WTC11 (cell line): ENCODE results near the gene EHD4. TPM values are rescaled to one million over a fixed set of nuclear protein-coding genes. Genes with fewer than 3 reads are reported as not detected.
A peak's percentile ranks its signal among the peaks of the same experiment; 100 is the strongest.

ENCODE experiments used
- ATAC-seq: fragments of 200-7000 bp; cut with Tn5 transposase; 2 replicates; pipeline ENCODE4 v1.10.0; 2021; ENCODE audit warnings: mild to moderate bottlenecking, moderate library complexity
- CTCF ChIA-PET: fragments of 300-600 bp; sonication (Branson Sonifier 250); formaldehyde crosslinking; loops from one replicate; lab custom pipeline; 2021; ENCODE audit warnings: antibody characterized with exemption; lab: Charles Lee
- POLR2A ChIA-PET: fragments of 350-600 bp; sonication (Branson Sonifier 250); formaldehyde crosslinking; loops from one replicate; lab custom pipeline; 2021; ENCODE audit warnings: antibody characterized with exemption; lab: Charles Lee
- DNase-seq: peaks from one replicate; pipeline ENCODE4 v3.0.0; 2021; ENCODE audit warnings: low spot score
- H3K27ac Mint-ChIP-seq: 2 replicates; pipeline ENCODE4 v1.8.0; 2021; ENCODE audit warnings: mixed read lengths
- H3K27me3 Mint-ChIP-seq: 2 replicates; pipeline ENCODE4 v1.8.0; 2021; ENCODE audit warnings: low read depth, mild to moderate bottlenecking, moderate library complexity, mixed read lengths
- H3K36me3 Mint-ChIP-seq: 2 replicates; pipeline ENCODE4 v1.8.0; 2021; ENCODE audit warnings: mixed read lengths
- H3K4me1 Mint-ChIP-seq: 2 replicates; pipeline ENCODE4 v1.8.0; 2022; ENCODE audit warnings: mixed read lengths
- H3K4me3 Mint-ChIP-seq: 2 replicates; pipeline ENCODE4 v1.8.0; 2021; ENCODE audit warnings: mild to moderate bottlenecking, moderate library complexity, mixed read lengths
- H3K9me3 Mint-ChIP-seq: 2 replicates; pipeline ENCODE4 v1.8.0; 2021; ENCODE audit warnings: mixed read lengths
- ATF1 ChIP-seq: sonication (generic); formaldehyde crosslinking; IDR thresholded peaks from 2 replicates; pipeline ENCODE4 v1.8.1; 2023; ENCODE audit warnings: mild to moderate bottlenecking, moderate library complexity, missing genetic modification reagents
- ATF3 ChIP-seq: sonication (generic); formaldehyde crosslinking; conservative IDR thresholded peaks from 2 replicates; pipeline ENCODE4 v1.8.1; 2022; ENCODE audit warnings: mild to moderate bottlenecking, missing genetic modification reagents
- CTCF ChIP-seq: fragments of 200-600 bp; IDR thresholded peaks from 2 replicates; pipeline ENCODE4 v1.8.0; 2022; ENCODE audit warnings: antibody characterized with exemption
- E2F1 ChIP-seq: sonication (generic); formaldehyde crosslinking; IDR thresholded peaks from 2 replicates; pipeline ENCODE4 v1.8.0; 2022; ENCODE audit warnings: mild to moderate bottlenecking, missing genetic modification reagents
- ESRRA ChIP-seq: sonication (generic); formaldehyde crosslinking; IDR thresholded peaks from 2 replicates; pipeline ENCODE4 v1.8.1; 2022; ENCODE audit warnings: mild to moderate bottlenecking, missing genetic modification reagents, borderline replicate concordance
- IRF1 ChIP-seq: sonication (generic); formaldehyde crosslinking; IDR thresholded peaks from 2 replicates; pipeline ENCODE4 v1.8.0; 2023; ENCODE audit warnings: missing genetic modification reagents
- JAZF1 ChIP-seq: fragments of 250-450 bp; sonication (Bioruptor Pico); IDR thresholded peaks from 2 replicates; pipeline ENCODE4 v1.9.0; 2021; ENCODE audit warnings: moderate library complexity, mild to moderate bottlenecking, inconsistent platforms
- JUN ChIP-seq: sonication (generic); formaldehyde crosslinking; IDR thresholded peaks from 2 replicates; pipeline ENCODE4 v1.8.0; 2023; ENCODE audit warnings: mild to moderate bottlenecking, missing genetic modification reagents
- MAX ChIP-seq: sonication (generic); formaldehyde crosslinking; IDR thresholded peaks from 2 replicates; pipeline ENCODE4 v1.8.0; 2022; ENCODE audit warnings: mild to moderate bottlenecking, missing genetic modification reagents
- NFATC4 ChIP-seq: fragments of 250-450 bp; sonication (Bioruptor Pico); IDR thresholded peaks from 2 replicates; pipeline ENCODE4 v1.9.0; 2021; ENCODE audit warnings: mild to moderate bottlenecking
- PREB ChIP-seq: sonication (generic); formaldehyde crosslinking; IDR thresholded peaks from 2 replicates; pipeline ENCODE4 v1.8.1; 2022; ENCODE audit warnings: mild to moderate bottlenecking, missing genetic modification reagents, moderate library complexity, borderline replicate concordance
- SMAD4 ChIP-seq: sonication (generic); formaldehyde crosslinking; IDR thresholded peaks from 2 replicates; pipeline ENCODE4 v1.8.0; 2022; ENCODE audit warnings: mild to moderate bottlenecking, missing genetic modification reagents
- SP1 ChIP-seq: sonication (generic); formaldehyde crosslinking; conservative IDR thresholded peaks from 2 replicates; pipeline ENCODE4 v1.8.1; 2022; ENCODE audit warnings: missing genetic modification reagents
- TP53 ChIP-seq: sonication (generic); formaldehyde crosslinking; IDR thresholded peaks from 2 replicates; pipeline ENCODE4 v1.8.1; 2023; ENCODE audit warnings: mild to moderate bottlenecking, missing genetic modification reagents
- ZNF317 ChIP-seq: sonication (generic); formaldehyde crosslinking; IDR thresholded peaks from 2 replicates; pipeline ENCODE4 v1.8.1; 2023; ENCODE audit warnings: low read depth, mild to moderate bottlenecking, moderate library complexity, missing genetic modification reagents, borderline replicate concordance
- ZNF396 ChIP-seq: fragments of 250-450 bp; sonication (Bioruptor Pico); IDR thresholded peaks from 2 replicates; pipeline ENCODE4 v1.8.0; 2021; ENCODE audit warnings: mild to moderate bottlenecking, moderate library complexity, borderline replicate concordance
- ZNF512 ChIP-seq: sonication (generic); formaldehyde crosslinking; IDR thresholded peaks from 2 replicates; pipeline ENCODE4 v1.8.1; 2022; ENCODE audit warnings: missing genetic modification reagents, borderline replicate concordance
- total RNA-seq: library from RNA; stranded (reverse); gene quantifications from 3 replicates; pipeline ENCODE4 v1.2.3, GENCODE V29; 2021

Gene EHD4
- total RNA-seq, 1 experiment from 2014 or later = 23.9 TPM

GRCh38 chr15:41922353-41922752, 50.0 kb downstream of the EHD4 start:
- H3K4me1 Mint-ChIP-seq = peaks cover 18% of the 10 kb centered on the region
- no peaks in the 10 kb centered on the region for H3K27me3 Mint-ChIP-seq
- ATAC-seq = no peak
- CTCF ChIA-PET = interaction anchor here (0.5 to 0.9 kb wide), 2 partner anchors 18 to 20 kb away, joined by 3 to 4 read pairs; no protein-coding TSS in a partner anchor
- TF ChIP-seq ESRRA = no peak
- TF ChIP-seq, all 79 proteins: peak for 0
- Mint-ChIP-seq H3K27ac (no peak overlapping the region; the same call in 1 of the 2 replicates), H3K4me3 (no peak overlapping the region), H3K9me3 (no peaks in the 10 kb centered on the region), H3K36me3 (peaks cover 20% of the 10 kb centered on the region; the same call in 1 of the 2 replicates)
- DNase-seq = no peak
- POLR2A ChIA-PET = no interaction called here

- no peak for TF ChIP-seq SP1 (CRISPR knock-in tag)
- TF ChIP-seq JAZF1 (CRISPR knock-in tag) = no peak
- no peak for TF ChIP-seq E2F1 (CRISPR knock-in tag)
- ATAC-seq = no peak
- Mint-ChIP-seq H3K36me3 (peaks cover 20% of the 10 kb centered on the region; the same call in 1 of the 2 replicates), H3K27me3 (no peaks in the 10 kb centered on the region), H3K4me1 (peaks cover 13% of the 10 kb centered on the region), H3K4me3 (no peak overlapping the region), H3K9me3 (no peaks in the 10 kb centered on the region), H3K27ac (peak overlapping the region; percentile 14; the same call in 1 of the 2 replicates)
- ChIA-PET CTCF (no interaction called here), POLR2A (no interaction called here)
- no peak for DNase-seq
Observed at GRCh38 chr15:41921639-41922038, 50.7 kb downstream of the EHD4 start.

- DNase-seq (no peak), ATAC-seq (no peak)
- TF ChIP-seq JUN (CRISPR knock-in tag) = no peak
- no peak for TF ChIP-seq ZNF396 (CRISPR knock-in tag)
- H3K36me3 Mint-ChIP-seq = peaks cover 25% of the 10 kb centered on the region; the same call in 1 of the 2 replicates
- peak overlapping the region; percentile 14; the same call in 1 of the 2 replicates for H3K27ac Mint-ChIP-seq
- ChIA-PET POLR2A (no interaction called here), CTCF (interaction anchor here (1.3 kb wide), 1 partner anchor 16 kb away, joined by 5 read pairs; no protein-coding TSS in a partner anchor)
- peaks cover 8% of the 10 kb centered on the region for H3K4me1 Mint-ChIP-seq
- no peaks in the 10 kb centered on the region for H3K9me3 Mint-ChIP-seq
- no peaks in the 10 kb centered on the region for H3K27me3 Mint-ChIP-seq
- no peak overlapping the region for H3K4me3 Mint-ChIP-seq
Observed at GRCh38 chr15:41921167-41921566, 51.2 kb downstream of the EHD4 start.

- CTCF ChIA-PET = interaction anchor here (1.2 to 1.3 kb wide), 2 partner anchors 15 to 146 kb away, joined by 3 to 5 read pairs; no protein-coding TSS in a partner anchor
- H3K27me3 Mint-ChIP-seq = no peaks in the 10 kb centered on the region
- no peak overlapping the region for H3K27ac Mint-ChIP-seq
- DNase-seq (no peak), ATAC-seq (no peak)
- POLR2A ChIA-PET = no interaction called here
- no peak overlapping the region for H3K4me3 Mint-ChIP-seq
- peaks cover 26% of the 10 kb centered on the region; the same call in 1 of the 2 replicates for H3K36me3 Mint-ChIP-seq
- H3K9me3 Mint-ChIP-seq = no peaks in the 10 kb centered on the region
- peaks cover 8% of the 10 kb centered on the region for H3K4me1 Mint-ChIP-seq
- TF ChIP-seq NFATC4 (no peak), MAX (no peak), TP53 (CRISPR knock-in tag) (no peak), ZNF317 (no peak), ZNF512 (CRISPR knock-in tag) (no peak), SMAD4 (CRISPR knock-in tag) (no peak), JAZF1 (CRISPR knock-in tag) (no peak), IRF1 (no peak), PREB (no peak), CTCF (no peak), ATF3 (CRISPR knock-in tag) (no peak), ATF1 (CRISPR knock-in tag) (no peak)
Observed at GRCh38 chr15:41919954-41920538, 52.3 kb downstream of the EHD4 start.
